NB4 (cell line): ENCODE measurements around the gene PDE9A.

Source experiments
- CTCF ChIP-seq: IDR thresholded peaks from one replicate; pipeline ENCODE4 v1.5.1; 2012; ENCODE audit warnings: low read depth, low read length
- MAX ChIP-seq: IDR thresholded peaks from 2 replicates; pipeline ENCODE4 v1.6.1; 2011; ENCODE audit warnings: low read depth, low read length
- MYC ChIP-seq: IDR thresholded peaks from 2 replicates; pipeline ENCODE4 v1.6.1; 2011; ENCODE audit warnings: low read depth, low read length
- POLR2A ChIP-seq: IDR thresholded peaks from 2 replicates; pipeline ENCODE4 v1.6.1; 2011; ENCODE audit warnings: mild to moderate bottlenecking; ENCODE audit not compliant: insufficient read length; ENCODE audit errors: extremely low read depth

GRCh38 chr21:42673633-42674328 is 20.4 kb downstream of the PDE9A start:
- TF ChIP-seq CTCF (no peak), POLR2A (no peak), MAX (no peak), MYC (no peak)
